ENCODE measurements around the gene RPL10A. TPM values are rescaled to one million over a fixed set of nuclear protein-coding genes. Genes with fewer than 3 reads are reported as not detected.

RPL10A gene
- total and polyA plus RNA-seq, 8 donors = 858 to 2,634 (median 2,475) TPM

DNA sequence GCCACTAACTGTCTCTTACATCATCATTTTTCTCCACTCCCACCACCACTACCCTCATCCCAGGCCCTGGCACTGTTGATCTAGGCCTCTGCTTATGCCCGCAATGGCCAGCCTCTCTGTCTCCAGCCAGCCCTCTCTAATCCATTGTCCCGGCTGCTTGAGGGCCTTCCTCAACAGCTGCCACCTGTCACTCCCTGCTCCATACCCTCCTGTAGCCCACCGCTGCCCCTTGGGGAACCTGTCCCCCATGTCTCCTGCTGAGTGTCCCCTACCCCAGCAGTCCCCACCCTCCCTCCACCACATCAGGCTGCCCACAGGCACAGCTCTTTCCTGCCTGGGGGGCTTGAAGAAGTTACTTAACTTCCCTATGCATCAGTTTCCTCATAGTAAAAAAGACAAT lies 15.3 kb downstream of the RPL10A start:
- no peak for DNase-seq
- peaks cover 26 to 36% of the 10 kb centered on the region in 2 donors for H3K4me1 ChIP-seq
- ATAC-seq = no peak
- H3K27ac ChIP-seq = no peak overlapping the region
- no peaks in the 10 kb centered on the region for H3K27me3 ChIP-seq
- intact Hi-C loops (cut with DNase I) = no loop called here
- TF ChIP-seq, protein P1, sequence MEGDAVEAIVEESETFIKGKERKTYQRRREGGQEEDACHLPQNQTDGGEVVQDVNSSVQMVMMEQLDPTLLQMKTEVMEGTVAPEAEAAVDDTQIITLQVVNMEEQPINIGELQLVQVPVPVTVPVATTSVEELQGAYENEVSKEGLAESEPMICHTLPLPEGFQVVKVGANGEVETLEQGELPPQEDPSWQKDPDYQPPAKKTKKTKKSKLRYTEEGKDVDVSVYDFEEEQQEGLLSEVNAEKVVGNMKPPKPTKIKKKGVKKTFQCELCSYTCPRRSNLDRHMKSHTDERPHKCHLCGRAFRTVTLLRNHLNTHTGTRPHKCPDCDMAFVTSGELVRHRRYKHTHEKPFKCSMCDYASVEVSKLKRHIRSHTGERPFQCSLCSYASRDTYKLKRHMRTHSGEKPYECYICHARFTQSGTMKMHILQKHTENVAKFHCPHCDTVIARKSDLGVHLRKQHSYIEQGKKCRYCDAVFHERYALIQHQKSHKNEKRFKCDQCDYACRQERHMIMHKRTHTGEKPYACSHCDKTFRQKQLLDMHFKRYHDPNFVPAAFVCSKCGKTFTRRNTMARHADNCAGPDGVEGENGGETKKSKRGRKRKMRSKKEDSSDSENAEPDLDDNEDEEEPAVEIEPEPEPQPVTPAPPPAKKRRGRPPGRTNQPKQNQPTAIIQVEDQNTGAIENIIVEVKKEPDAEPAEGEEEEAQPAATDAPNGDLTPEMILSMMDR (IDR thresholded peaks at IDR 0.05) = no peak
- peaks cover 0 to 23% of the 10 kb centered on the region in 2 donors for H3K36me3 ChIP-seq
- no peak overlapping the region for H3K4me3 ChIP-seq
- no peaks in the 10 kb centered on the region for H3K9me3 ChIP-seq

DNA sequence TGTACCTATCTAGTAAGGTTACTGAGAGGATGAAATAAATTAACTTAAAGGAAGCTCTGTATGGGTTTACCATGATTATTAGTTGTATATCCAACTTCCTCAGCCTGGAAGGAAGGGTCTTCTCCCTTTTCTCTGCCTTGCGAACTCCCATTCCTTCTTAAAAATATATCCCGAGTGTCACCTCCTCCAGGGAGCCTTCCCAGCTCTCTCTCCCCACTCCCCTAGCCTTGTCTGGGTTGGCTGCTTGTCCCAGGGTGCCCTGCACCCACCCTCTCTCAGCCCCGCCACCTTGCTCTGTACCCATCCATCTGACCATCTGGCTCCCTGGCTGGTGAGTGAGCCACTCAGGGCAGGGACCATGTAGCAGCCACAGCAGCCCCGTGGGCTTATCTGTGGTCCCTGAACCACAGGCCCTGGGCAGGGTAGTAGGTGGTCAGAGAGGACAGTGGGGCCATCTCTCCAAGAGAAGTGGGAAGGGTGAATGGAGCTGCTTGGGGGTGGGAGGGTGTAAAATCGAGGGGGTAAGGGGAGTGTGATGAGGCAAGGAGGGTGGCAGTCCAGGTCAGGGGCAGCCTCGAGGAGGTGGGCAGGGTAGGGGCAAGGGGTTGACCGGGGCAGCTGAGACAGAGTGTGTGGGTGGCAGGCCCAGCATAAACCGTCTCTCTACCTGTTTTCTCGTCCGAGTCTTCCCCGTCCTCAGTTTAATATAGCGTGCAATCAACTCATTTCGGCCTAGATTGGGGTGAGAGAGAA lies 15.9 kb downstream of the RPL10A start:
- TF ChIP-seq, protein P1 (IDR thresholded peaks at IDR 0.05) = no peak
- intact Hi-C loops (cut with DNase I) = no loop called here
- ATAC-seq = no peak
- DNase-seq = no peak
- H3K36me3 ChIP-seq = peaks cover 0 to 17% of the 10 kb centered on the region in 2 donors
- H3K27me3 ChIP-seq = no peaks in the 10 kb centered on the region
- no peak overlapping the region for H3K4me3 ChIP-seq
- no peaks in the 10 kb centered on the region for H3K9me3 ChIP-seq
- H3K4me1 ChIP-seq = peaks cover 26 to 39% of the 10 kb centered on the region in 2 donors
- no peak overlapping the region for H3K27ac ChIP-seq

DNA sequence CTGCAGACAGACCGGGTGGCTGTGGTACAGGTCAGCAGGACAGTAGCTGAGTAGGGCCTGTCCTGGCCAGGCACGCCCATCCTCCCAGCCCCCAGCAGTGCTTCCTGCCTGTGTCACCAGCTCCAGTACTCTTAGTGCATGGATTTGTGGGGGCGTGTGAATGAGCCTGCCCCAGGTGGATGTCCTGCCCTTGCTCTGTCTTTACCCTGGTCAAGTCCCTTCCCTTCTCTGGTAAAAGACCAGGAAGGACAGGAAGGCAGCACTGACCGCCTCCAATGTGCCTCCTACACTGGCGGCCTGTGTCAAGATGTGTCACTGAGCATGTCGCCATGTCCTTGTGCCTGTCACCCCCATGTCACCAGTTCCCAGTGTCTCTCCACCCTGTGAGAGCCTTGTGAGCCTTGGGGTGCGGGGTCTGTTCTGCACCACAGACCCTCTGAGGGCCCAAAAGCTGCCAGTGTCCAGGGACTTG lies 16.8 kb downstream of the RPL10A start:
- no peaks in the 10 kb centered on the region for H3K9me3 ChIP-seq
- peaks cover 26 to 46% of the 10 kb centered on the region in 2 donors for H3K4me1 ChIP-seq
- TF ChIP-seq, protein P1 (IDR thresholded peaks at IDR 0.05) = no peak
- intact Hi-C loops (cut with DNase I) = no loop called here
- ATAC-seq (peak; percentile 12), DNase-seq (no peak)
- no peaks in the 10 kb centered on the region for H3K27me3 ChIP-seq
- peak overlapping the region; percentile 66 to 83 for H3K27ac ChIP-seq
- no peak overlapping the region for H3K4me3 ChIP-seq
- H3K36me3 ChIP-seq = peaks cover 0 to 9% of the 10 kb centered on the region in 2 donors

DNA sequence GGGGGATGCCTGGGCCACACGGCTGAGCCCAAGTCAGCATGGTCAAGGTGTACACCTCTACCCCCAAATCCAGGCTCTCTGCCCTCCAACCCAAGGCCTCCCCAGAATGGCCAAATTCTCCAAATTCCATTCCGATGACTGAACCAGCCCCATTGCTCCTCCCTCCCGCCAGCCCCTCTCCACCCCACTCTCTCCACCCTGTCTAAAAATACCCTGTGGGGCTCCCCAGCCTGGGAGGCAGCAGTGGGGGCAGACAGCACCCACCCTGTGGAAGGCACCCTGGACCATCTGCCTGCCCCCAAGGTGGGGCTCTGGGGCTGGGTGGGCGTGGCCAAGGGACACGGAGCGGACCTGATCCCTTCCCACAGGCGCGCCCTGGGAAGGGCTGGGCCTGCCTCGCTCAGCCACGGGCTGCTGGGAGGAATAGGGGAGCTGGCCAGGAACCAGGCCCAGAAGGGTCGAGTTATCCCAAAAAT lies 17.2 kb downstream of the RPL10A start:
- Histone ChIP-seq H3K27ac (peak overlapping the region; percentile 66 to 83), H3K36me3 (peaks cover 0 to 4% of the 10 kb centered on the region in 2 donors), H3K4me1 (peaks cover 26 to 50% of the 10 kb centered on the region in 2 donors), H3K4me3 (peak overlapping the region in 1 of 2 donors; percentile 3), H3K9me3 (no peaks in the 10 kb centered on the region), H3K27me3 (peaks cover 0 to 4% of the 10 kb centered on the region in 2 donors)
- DNase-seq (peak in 2 of 4 donors; percentile 35 to 55), ATAC-seq (peak; percentile 72)
- intact Hi-C loops (cut with DNase I) = no loop called here
- TF ChIP-seq, protein P1 (IDR thresholded peaks at IDR 0.05) = no peak

All from left lung (tissue), 10 donors.